Measurements from ENCODE around the gene BHLHA15.
"Not testable (repeated sequence)": the region's sequence is repeated elsewhere in the genome, so short reads cannot be mapped to it uniquely, and the experiment has no call there.

The BHLHA15 gene

GRCh38 chr7:98217623-98218582 is 6.7 kb downstream of the BHLHA15 start:
- H3K27me3 ChIP-seq = peaks cover 8% of the 10 kb centered on the region
- H3K36me3 ChIP-seq = peaks cover 57% of the 10 kb centered on the region
- TF ChIP-seq, protein P1, sequence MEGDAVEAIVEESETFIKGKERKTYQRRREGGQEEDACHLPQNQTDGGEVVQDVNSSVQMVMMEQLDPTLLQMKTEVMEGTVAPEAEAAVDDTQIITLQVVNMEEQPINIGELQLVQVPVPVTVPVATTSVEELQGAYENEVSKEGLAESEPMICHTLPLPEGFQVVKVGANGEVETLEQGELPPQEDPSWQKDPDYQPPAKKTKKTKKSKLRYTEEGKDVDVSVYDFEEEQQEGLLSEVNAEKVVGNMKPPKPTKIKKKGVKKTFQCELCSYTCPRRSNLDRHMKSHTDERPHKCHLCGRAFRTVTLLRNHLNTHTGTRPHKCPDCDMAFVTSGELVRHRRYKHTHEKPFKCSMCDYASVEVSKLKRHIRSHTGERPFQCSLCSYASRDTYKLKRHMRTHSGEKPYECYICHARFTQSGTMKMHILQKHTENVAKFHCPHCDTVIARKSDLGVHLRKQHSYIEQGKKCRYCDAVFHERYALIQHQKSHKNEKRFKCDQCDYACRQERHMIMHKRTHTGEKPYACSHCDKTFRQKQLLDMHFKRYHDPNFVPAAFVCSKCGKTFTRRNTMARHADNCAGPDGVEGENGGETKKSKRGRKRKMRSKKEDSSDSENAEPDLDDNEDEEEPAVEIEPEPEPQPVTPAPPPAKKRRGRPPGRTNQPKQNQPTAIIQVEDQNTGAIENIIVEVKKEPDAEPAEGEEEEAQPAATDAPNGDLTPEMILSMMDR (IDR thresholded peaks at IDR 0.05) = no peak
- H3K4me3 ChIP-seq (ENCODE audit: low read depth in 1 of 2, low read length in 1 of 2) = no peak overlapping the region
- no peaks in the 10 kb centered on the region for H3K9me3 ChIP-seq
- H3K27ac ChIP-seq = no peak overlapping the region
- H3K4me1 ChIP-seq (ENCODE audit: control insufficient read depth in 1 of 2, insufficient read depth in 1 of 2, low read depth in 1 of 2, low read length in 1 of 2) = no peaks in the 10 kb centered on the region

- not testable (repeated sequence) for H3K27me3 ChIP-seq; H3K9me3 ChIP-seq; H3K4me1 ChIP-seq (ENCODE audit: control insufficient read depth in 1 of 2, insufficient read depth in 1 of 2, low read depth in 1 of 2, low read length in 1 of 2); H3K27ac ChIP-seq; H3K4me3 ChIP-seq (ENCODE audit: low read depth in 1 of 2, low read length in 1 of 2)
- peaks cover 70% of the 10 kb centered on the region for H3K36me3 ChIP-seq
Observed at GRCh38 chr7:98219382-98219781, 8.1 kb downstream of the BHLHA15 start.

- Histone ChIP-seq H3K4me1 (ENCODE audit: control insufficient read depth in 1 of 2, insufficient read depth in 1 of 2, low read depth in 1 of 2, low read length in 1 of 2) (no peaks in the 10 kb centered on the region), H3K4me3 (ENCODE audit: low read depth in 1 of 2, low read length in 1 of 2) (no peak overlapping the region), H3K9me3 (no peaks in the 10 kb centered on the region), H3K36me3 (peaks cover 80% of the 10 kb centered on the region), H3K27me3 (no peaks in the 10 kb centered on the region), H3K27ac (no peak overlapping the region)
- TF ChIP-seq, protein P1 (IDR thresholded peaks at IDR 0.05) = no peak
Observed at GRCh38 chr7:98221611-98222532, 10.6 kb downstream of the BHLHA15 start.

- H3K27ac ChIP-seq = no peak overlapping the region
- no peaks in the 10 kb centered on the region for H3K4me1 ChIP-seq (ENCODE audit: control insufficient read depth in 1 of 2, insufficient read depth in 1 of 2, low read depth in 1 of 2, low read length in 1 of 2)
- TF ChIP-seq, protein P1 (IDR thresholded peaks at IDR 0.05) = no peak
- peaks cover 80% of the 10 kb centered on the region for H3K36me3 ChIP-seq
- no peaks in the 10 kb centered on the region for H3K27me3 ChIP-seq
- H3K9me3 ChIP-seq = no peaks in the 10 kb centered on the region
- H3K4me3 ChIP-seq (ENCODE audit: low read depth in 1 of 2, low read length in 1 of 2) = no peak overlapping the region
Observed at GRCh38 chr7:98222533-98223195, 11.4 kb downstream of the BHLHA15 start.

DNA sequence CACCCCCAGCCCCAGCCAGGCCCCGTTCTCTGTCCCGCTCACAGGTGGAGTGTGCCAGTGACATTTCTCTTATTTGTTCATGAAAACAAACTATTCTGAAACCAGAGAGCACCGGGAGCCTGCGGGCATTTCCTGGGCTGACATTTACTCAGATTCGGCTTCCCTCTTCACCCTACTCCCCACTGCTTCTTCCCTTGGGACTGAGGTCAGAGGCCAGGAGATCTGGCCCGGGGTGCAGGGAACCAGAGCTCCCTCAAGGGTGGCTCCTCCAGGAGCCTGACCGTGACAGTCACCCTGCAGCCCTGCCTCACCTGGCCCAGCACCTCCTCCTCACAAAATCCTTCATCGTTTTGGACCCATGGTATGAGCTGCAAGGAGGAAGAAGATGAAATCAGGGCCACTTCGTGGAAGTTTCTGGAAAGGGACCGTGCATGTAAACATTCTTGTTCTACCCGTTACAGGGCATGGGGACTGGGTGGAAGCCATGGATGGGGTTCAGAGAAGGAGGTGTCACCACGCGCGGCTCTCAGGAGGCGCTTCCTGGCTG is 12.2 kb downstream of the BHLHA15 start:
- no peaks in the 10 kb centered on the region for H3K9me3 ChIP-seq
- no peak overlapping the region for H3K4me3 ChIP-seq (ENCODE audit: low read depth in 1 of 2, low read length in 1 of 2)
- peaks cover 84% of the 10 kb centered on the region for H3K36me3 ChIP-seq
- TF ChIP-seq, protein P1 (IDR thresholded peaks at IDR 0.05) = no peak
- no peaks in the 10 kb centered on the region for H3K4me1 ChIP-seq (ENCODE audit: control insufficient read depth in 1 of 2, insufficient read depth in 1 of 2, low read depth in 1 of 2, low read length in 1 of 2)
- no peaks in the 10 kb centered on the region for H3K27me3 ChIP-seq
- H3K27ac ChIP-seq = no peak overlapping the region

Data from neutrophil (primary cell).